NB4 (cell line): ENCODE results near the gene IGSF23.

ENCODE experiments used
- DNase-seq: peaks from one replicate; pipeline ENCODE4 v3.0.0; 2010; ENCODE audit warnings: low read depth
- H3K4me3 ChIP-seq: one replicate; pipeline ENCODE4 v1.5.1; 2011; ENCODE audit warnings: mild to moderate bottlenecking, low read depth, low read length, moderate library complexity
- MYC ChIP-seq: IDR thresholded peaks from 2 replicates; pipeline ENCODE4 v1.6.1; 2011; ENCODE audit warnings: low read depth, low read length
- POLR2A ChIP-seq: IDR thresholded peaks from 2 replicates; pipeline ENCODE4 v1.6.1; 2011; ENCODE audit warnings: mild to moderate bottlenecking; ENCODE audit not compliant: insufficient read length; ENCODE audit errors: extremely low read depth
- TF ChIP-seq, protein P1 (sequence below): IDR thresholded peaks from 2 replicates; pipeline ENCODE4 v1.6.1; 2011; ENCODE audit warnings: low read depth, low read length
- TF ChIP-seq, protein P2 (sequence below): IDR thresholded peaks from one replicate; pipeline ENCODE4 v1.5.1; 2012; ENCODE audit warnings: low read depth, low read length

IGSF23 gene

DNA sequence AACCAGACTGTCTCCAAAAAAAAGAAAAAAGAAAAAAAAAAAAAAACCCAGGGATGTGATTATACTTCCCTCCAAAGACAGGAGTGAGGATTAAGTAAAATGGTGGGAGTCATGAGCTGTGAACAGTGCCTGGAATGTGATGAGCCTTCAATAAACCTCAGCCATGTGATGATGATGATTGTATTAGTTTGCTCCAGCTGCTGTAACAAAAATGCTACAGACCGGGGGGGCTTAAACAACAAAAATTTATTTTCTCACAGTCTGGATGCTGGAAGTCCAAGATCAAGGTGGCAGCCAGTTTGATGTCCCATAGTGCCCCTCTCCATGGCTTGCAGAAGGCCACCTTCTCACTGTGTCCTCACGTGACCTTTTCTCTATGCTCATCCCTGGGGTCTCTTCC lies 21.4 kb downstream of the IGSF23 start:
- TF ChIP-seq MYC (no peak), POLR2A (no peak)
- TF ChIP-seq, protein P1, sequence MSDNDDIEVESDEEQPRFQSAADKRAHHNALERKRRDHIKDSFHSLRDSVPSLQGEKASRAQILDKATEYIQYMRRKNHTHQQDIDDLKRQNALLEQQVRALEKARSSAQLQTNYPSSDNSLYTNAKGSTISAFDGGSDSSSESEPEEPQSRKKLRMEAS: no peak
- TF ChIP-seq, protein P2, sequence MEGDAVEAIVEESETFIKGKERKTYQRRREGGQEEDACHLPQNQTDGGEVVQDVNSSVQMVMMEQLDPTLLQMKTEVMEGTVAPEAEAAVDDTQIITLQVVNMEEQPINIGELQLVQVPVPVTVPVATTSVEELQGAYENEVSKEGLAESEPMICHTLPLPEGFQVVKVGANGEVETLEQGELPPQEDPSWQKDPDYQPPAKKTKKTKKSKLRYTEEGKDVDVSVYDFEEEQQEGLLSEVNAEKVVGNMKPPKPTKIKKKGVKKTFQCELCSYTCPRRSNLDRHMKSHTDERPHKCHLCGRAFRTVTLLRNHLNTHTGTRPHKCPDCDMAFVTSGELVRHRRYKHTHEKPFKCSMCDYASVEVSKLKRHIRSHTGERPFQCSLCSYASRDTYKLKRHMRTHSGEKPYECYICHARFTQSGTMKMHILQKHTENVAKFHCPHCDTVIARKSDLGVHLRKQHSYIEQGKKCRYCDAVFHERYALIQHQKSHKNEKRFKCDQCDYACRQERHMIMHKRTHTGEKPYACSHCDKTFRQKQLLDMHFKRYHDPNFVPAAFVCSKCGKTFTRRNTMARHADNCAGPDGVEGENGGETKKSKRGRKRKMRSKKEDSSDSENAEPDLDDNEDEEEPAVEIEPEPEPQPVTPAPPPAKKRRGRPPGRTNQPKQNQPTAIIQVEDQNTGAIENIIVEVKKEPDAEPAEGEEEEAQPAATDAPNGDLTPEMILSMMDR: no peak
- DNase-seq: no peak
- no peak overlapping the region for H3K4me3 ChIP-seq

GRCh38 chr19:44635581-44636438 lies 22.4 kb downstream of the IGSF23 start:
- DNase-seq: peak; percentile 80
- TF ChIP-seq POLR2A (no peak), MYC (no peak)
- TF ChIP-seq, protein P1: no peak
- TF ChIP-seq, protein P2: no peak
- no peak overlapping the region for H3K4me3 ChIP-seq

DNA sequence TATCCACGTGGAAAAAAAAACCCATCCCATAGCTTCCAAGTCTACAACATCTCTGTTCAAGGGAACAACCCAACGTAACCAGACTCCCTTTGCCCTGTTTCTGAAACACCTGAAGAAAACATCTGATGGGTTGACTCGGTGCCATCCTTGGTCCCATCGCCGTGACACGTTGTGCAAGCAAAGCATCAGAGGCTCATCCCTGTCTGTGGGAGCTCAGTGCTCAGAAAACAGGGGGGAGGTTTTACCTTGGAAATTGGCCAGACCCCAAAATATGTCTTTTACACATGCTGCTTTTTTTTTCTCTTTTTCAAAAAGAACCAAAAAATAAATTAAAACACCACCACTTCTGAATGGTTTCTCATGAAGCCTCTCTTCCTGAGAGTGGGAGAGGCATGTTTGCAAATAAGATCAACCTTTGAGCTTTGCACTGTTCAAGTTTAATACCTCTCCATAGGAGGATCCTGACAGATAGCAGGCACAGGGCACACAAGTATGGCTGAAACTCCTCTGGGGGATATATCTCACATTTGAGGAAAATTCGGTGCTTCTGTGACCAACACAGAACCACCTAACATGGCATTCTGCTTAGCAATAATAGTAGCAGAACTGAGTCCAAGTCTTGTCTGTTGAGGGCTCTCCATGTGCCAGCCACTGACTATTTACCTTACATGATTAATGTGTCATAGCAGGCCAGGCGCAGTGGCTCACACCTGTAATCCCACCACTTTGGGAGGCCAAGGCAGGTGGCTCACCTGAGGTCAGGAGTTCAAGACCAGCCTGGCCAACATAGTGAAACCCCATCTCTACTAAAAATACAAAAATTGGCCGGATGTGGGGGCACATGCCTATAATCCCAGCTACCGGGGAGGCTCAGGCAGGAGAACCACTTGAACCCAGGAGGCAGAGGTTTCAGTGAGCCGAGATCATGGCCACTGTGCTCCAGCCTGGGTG lies 23.4 kb downstream of the IGSF23 start:
- TF ChIP-seq, protein P1: no peak
- TF ChIP-seq MYC: no peak
- no peak for TF ChIP-seq POLR2A
- TF ChIP-seq, protein P2: no peak
- H3K4me3 ChIP-seq: no peak overlapping the region
- DNase-seq: no peak

- TF ChIP-seq, protein P1: no peak
- TF ChIP-seq MYC (no peak), POLR2A (no peak)
- TF ChIP-seq, protein P2: no peak
- H3K4me3 ChIP-seq: no peak overlapping the region
- no peak for DNase-seq
Observed at GRCh38 chr19:44637390-44637764, 24.0 kb downstream of the IGSF23 start.

DNA sequence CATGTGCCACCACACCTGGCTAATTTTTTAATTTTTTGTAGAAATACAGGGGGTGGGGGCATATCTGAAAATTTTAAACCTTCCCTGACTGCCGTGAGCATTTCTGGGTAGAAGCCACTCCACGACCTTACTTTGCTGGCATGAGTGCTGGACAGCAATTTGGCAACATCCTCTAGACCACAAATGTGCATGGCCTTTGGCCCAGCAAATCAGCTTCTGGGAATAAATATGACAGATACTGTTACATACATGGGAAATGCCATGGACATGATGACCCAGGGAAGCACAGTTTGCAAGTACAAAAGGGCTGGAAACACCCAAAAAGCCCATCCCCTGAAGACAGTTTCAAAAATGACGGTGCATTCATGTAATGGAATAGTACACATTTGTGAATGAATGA lies 27.2 kb downstream of the IGSF23 start:
- DNase-seq: no peak
- TF ChIP-seq, protein P2: no peak
- TF ChIP-seq, protein P1: no peak
- TF ChIP-seq MYC: no peak
- no peak for TF ChIP-seq POLR2A
- no peak overlapping the region for H3K4me3 ChIP-seq
